Hepatocyte (in vitro differentiated cells): ENCODE measurements around the gene CCDC142. TPM values are rescaled to one million over a fixed set of nuclear protein-coding genes. Genes with fewer than 3 reads are reported as not detected.

ENCODE experiments used
- DNase-seq: peaks from one replicate; pipeline ENCODE4 v3.0.0-alpha.2; 2016; ENCODE audit warnings: low spot score
- H2AFZ ChIP-seq: fragments of 200-600 bp; sonication (generic); 2 replicates; pipeline ENCODE4 v1.6.0; 2016; ENCODE audit warnings: antibody characterized with exemption, mild to moderate bottlenecking
- H3K27ac ChIP-seq: fragments of 200-600 bp; sonication (generic); 2 replicates; pipeline ENCODE4 v1.5.1; 2016; ENCODE audit warnings: mild to moderate bottlenecking
- H3K27me3 ChIP-seq: fragments of 200-600 bp; sonication (generic); 2 replicates; pipeline ENCODE4 v1.6.1; 2016
- H3K36me3 ChIP-seq: fragments of 200-600 bp; sonication (generic); replicated peaks from 2 replicates; pipeline ENCODE4 v1.5.1; 2016; ENCODE audit warnings: low read depth; ENCODE audit not compliant: insufficient read depth
- H3K4me1 ChIP-seq: fragments of 200-600 bp; sonication (generic); 2 replicates; pipeline ENCODE4 v1.5.1; 2016; ENCODE audit warnings: mild to moderate bottlenecking, moderate library complexity; ENCODE audit not compliant: insufficient read depth
- H3K4me2 ChIP-seq: fragments of 200-600 bp; sonication (generic); 2 replicates; pipeline ENCODE4 v1.6.0; 2016
- H3K4me3 ChIP-seq: fragments of 200-600 bp; sonication (generic); 2 replicates; pipeline ENCODE4 v1.5.1; 2016; ENCODE audit warnings: mild to moderate bottlenecking
- H3K79me2 ChIP-seq: fragments of 200-600 bp; sonication (generic); 2 replicates; pipeline ENCODE4 v1.6.0; 2017; ENCODE audit warnings: mild to moderate bottlenecking
- H3K9me2 ChIP-seq: fragments of 200-600 bp; sonication (generic); replicated peaks from 2 replicates; pipeline ENCODE4 v1.6.0; 2017; ENCODE audit warnings: mild to moderate bottlenecking; ENCODE audit not compliant: insufficient read depth
- H3K9me3 ChIP-seq: fragments of 200-600 bp; sonication (generic); 2 replicates; pipeline ENCODE4 v1.5.1; 2016; ENCODE audit warnings: low read depth, mild to moderate bottlenecking
- H4K20me1 ChIP-seq: fragments of 200-600 bp; sonication (generic); 2 replicates; pipeline ENCODE4 v1.6.0; 2016; ENCODE audit warnings: mild to moderate bottlenecking; ENCODE audit not compliant: insufficient read depth, poor library complexity, severe bottlenecking
- CTCF ChIP-seq: fragments of 200-600 bp; sonication (generic); IDR thresholded peaks from 2 replicates; pipeline ENCODE4 v1.5.1; 2016; ENCODE audit warnings: antibody characterized with exemption, mild to moderate bottlenecking; ENCODE audit not compliant: poor library complexity
- EZH2 ChIP-seq: fragments of 200-600 bp; sonication (generic); IDR thresholded peaks from 2 replicates; pipeline ENCODE4 v1.6.1; 2016; ENCODE audit warnings: antibody characterized with exemption, mild to moderate bottlenecking, borderline replicate concordance
- EZH2phosphoT487 ChIP-seq: fragments of 200-600 bp; sonication (generic); IDR thresholded peaks from one replicate; pipeline ENCODE4 v1.6.1; 2018; ENCODE audit warnings: antibody characterized with exemption, mild to moderate bottlenecking, low read depth, moderate library complexity; ENCODE audit not compliant: unreplicated experiment, severe bottlenecking
- WGBS: methylation state at CpG from one replicate; pipeline ENCODE4 v1.1.6; 2016; ENCODE audit warnings: low lambda C conversion rate; ENCODE audit errors: missing lambda C conversion rate; 5-methylcytosine and 5-hydroxymethylcytosine counted together
- polyA plus RNA-seq: library from polyadenylated mRNA; unstranded; fragments of >200 nt; fragmentation: Nextera tagmentation; extraction: Ambion mirVana; gene quantifications from 2 replicates; pipeline ENCODE4 v1.2.1, GENCODE V29; 2016
- total RNA-seq: library from RNA; depleted of rRNA; stranded (reverse); fragments of >200 nt; gene quantifications from 2 replicates; pipeline ENCODE4 v1.2.3, GENCODE V29; 2014

Gene CCDC142
- total and polyA plus RNA-seq, 2 experiments from 2014 or later, result 11.6 to 16.6 TPM

GRCh38 chr2:74424139-74424992, 58.4 kb downstream of the CCDC142 start:
- H3K9me3 ChIP-seq, result no peaks in the 10 kb centered on the region
- H3K4me1 ChIP-seq, result peaks cover 6% of the 10 kb centered on the region
- 76% methylated on average over 5 of the region's 5 CpGs for WGBS
- H3K79me2 ChIP-seq, result no peaks in the 10 kb centered on the region
- no peak overlapping the region for H3K4me3 ChIP-seq
- no peaks in the 10 kb centered on the region for H4K20me1 ChIP-seq
- H3K27ac ChIP-seq, result no peak overlapping the region
- TF ChIP-seq EZH2phosphoT487 (no peak), EZH2 (no peak), CTCF (no peak)
- DNase-seq, result no peak
- no peaks in the 10 kb centered on the region for H3K9me2 ChIP-seq
- no peaks in the 10 kb centered on the region for H3K36me3 ChIP-seq
- H2AFZ ChIP-seq, result no peak overlapping the region
- H3K27me3 ChIP-seq, result no peaks in the 10 kb centered on the region
- H3K4me2 ChIP-seq, result no peak overlapping the region

Other genes starting within 250 kb of the CCDC142 start
- gene SLC4A5, start 139.6 kb downstream of the CCDC142 start, total RNA-seq, result 0.36 and 1.5 TPM in 2 replicates
- 0.28 and 1.7 TPM in 2 replicates for gene SLC4A5, start 139.6 kb downstream of the CCDC142 start, polyA plus RNA-seq
- gene DCTN1, start 102.7 kb downstream of the CCDC142 start, total RNA-seq, result 72.3 and 84.3 TPM in 2 replicates
- 95.0 and 111 TPM in 2 replicates for gene DCTN1, start 102.7 kb downstream of the CCDC142 start, polyA plus RNA-seq
- gene C2orf81, start 61.4 kb downstream of the CCDC142 start, total RNA-seq, result 0.32 and 0.37 TPM in 2 replicates
- 0.76 and 4.2 TPM in 2 replicates for gene C2orf81, start 61.4 kb downstream of the CCDC142 start, polyA plus RNA-seq
- gene WDR54, start 61.3 kb downstream of the CCDC142 start, total RNA-seq, result 6.2 and 7.1 TPM in 2 replicates
- 22.2 and 22.6 TPM in 2 replicates for gene WDR54, start 61.3 kb downstream of the CCDC142 start, polyA plus RNA-seq
- gene RTKN, start 41.1 kb downstream of the CCDC142 start, total RNA-seq, result 66.1 and 74.2 TPM in 2 replicates
- 77.5 and 85.0 TPM in 2 replicates for gene RTKN, start 41.1 kb downstream of the CCDC142 start, polyA plus RNA-seq
- 16.0 and 20.0 TPM in 2 replicates for gene INO80B, start 27.9 kb downstream of the CCDC142 start, total RNA-seq
- gene INO80B, start 27.9 kb downstream of the CCDC142 start, polyA plus RNA-seq, result 18.9 and 19.9 TPM in 2 replicates
- 66.5 and 85.7 TPM in 2 replicates for gene WBP1, start 24.6 kb downstream of the CCDC142 start, total RNA-seq
- gene WBP1, start 24.6 kb downstream of the CCDC142 start, polyA plus RNA-seq, result 87.5 and 95.0 TPM in 2 replicates
- 47.6 and 67.1 TPM in 2 replicates for gene MOGS, start 17.6 kb downstream of the CCDC142 start, total RNA-seq
- 48.3 and 60.2 TPM in 2 replicates for gene MOGS, start 17.6 kb downstream of the CCDC142 start, polyA plus RNA-seq
- 13.8 and 23.4 TPM in 2 replicates for gene MRPL53, start 10.3 kb downstream of the CCDC142 start, total RNA-seq
- 89.6 and 95.9 TPM in 2 replicates for gene MRPL53, start 10.3 kb downstream of the CCDC142 start, polyA plus RNA-seq
- 19.9 and 25.1 TPM in 2 replicates for gene TTC31, start 83 bp upstream of the CCDC142 start, total RNA-seq
- 21.3 and 23.8 TPM in 2 replicates for gene TTC31, start 83 bp upstream of the CCDC142 start, polyA plus RNA-seq
- 2.5 and 3.4 TPM in 2 replicates for gene LBX2, start 16.6 kb upstream of the CCDC142 start, total RNA-seq
- gene LBX2, start 16.6 kb upstream of the CCDC142 start, polyA plus RNA-seq, result 3.1 and 5.2 TPM in 2 replicates
- gene PCGF1, start 24.7 kb upstream of the CCDC142 start, total RNA-seq, result 10.4 and 10.6 TPM in 2 replicates
- 29.0 and 30.2 TPM in 2 replicates for gene PCGF1, start 24.7 kb upstream of the CCDC142 start, polyA plus RNA-seq
- not detected in 2 replicates for gene TLX2, start 31.5 kb upstream of the CCDC142 start, total RNA-seq
- gene TLX2, start 31.5 kb upstream of the CCDC142 start, polyA plus RNA-seq, result not detected in 2 replicates
- 1.2 and 4.0 TPM in 2 replicates for gene DQX1, start 43.2 kb upstream of the CCDC142 start, total RNA-seq
- gene DQX1, start 43.2 kb upstream of the CCDC142 start, polyA plus RNA-seq, result 0.73 TPM in 1 of 2 replicates, not detected in the other
- gene AUP1, start 46.7 kb upstream of the CCDC142 start, total RNA-seq, result 121 and 138 TPM in 2 replicates
- gene AUP1, start 46.7 kb upstream of the CCDC142 start, polyA plus RNA-seq, result 195 and 212 TPM in 2 replicates
- 31.2 and 32.4 TPM in 2 replicates for gene HTRA2, start 46.9 kb upstream of the CCDC142 start, total RNA-seq
- gene HTRA2, start 46.9 kb upstream of the CCDC142 start, polyA plus RNA-seq, result 33.5 and 37.2 TPM in 2 replicates
- gene LOXL3, start 70.9 kb upstream of the CCDC142 start, total RNA-seq, result 13.3 and 13.6 TPM in 2 replicates
- gene LOXL3, start 70.9 kb upstream of the CCDC142 start, polyA plus RNA-seq, result 11.0 and 11.2 TPM in 2 replicates
- 8.0 and 11.6 TPM in 2 replicates for gene DOK1, start 71.7 kb upstream of the CCDC142 start, total RNA-seq
- 10.7 and 11.4 TPM in 2 replicates for gene DOK1, start 71.7 kb upstream of the CCDC142 start, polyA plus RNA-seq
- gene M1AP, start 165.3 kb upstream of the CCDC142 start, total RNA-seq, result 0.70 and 1.0 TPM in 2 replicates
- gene M1AP, start 165.3 kb upstream of the CCDC142 start, polyA plus RNA-seq, result 0.30 and 1.2 TPM in 2 replicates
- 6.8 and 7.3 TPM in 2 replicates for gene SEMA4F, start 171.2 kb upstream of the CCDC142 start, total RNA-seq
- gene SEMA4F, start 171.2 kb upstream of the CCDC142 start, polyA plus RNA-seq, result 6.5 and 7.4 TPM in 2 replicates